K562 (cell line): ENCODE results near the gene FAM53B. TPM values are rescaled to one million over a fixed set of nuclear protein-coding genes. Genes with fewer than 3 reads are reported as not detected.

Source experiments
- CBFA2T3 ChIP-seq: fragments of 450-650 bp; IDR thresholded peaks from 2 replicates; pipeline ENCODE4 v1.6.1; 2017
- ZFX ChIP-seq: sonication (generic); formaldehyde crosslinking; IDR thresholded peaks from 2 replicates; pipeline ENCODE4 v1.8.0; 2022; ENCODE audit warnings: mild to moderate bottlenecking, missing genetic modification reagents, moderate library complexity
- ZNF707 ChIP-seq: fragments of 250-450 bp; sonication (Bioruptor Pico); conservative IDR thresholded peaks from 2 replicates; pipeline ENCODE4 v1.8.0; 2022; ENCODE audit warnings: inconsistent platforms, mild to moderate bottlenecking, moderate library complexity
- polyA plus RNA-seq, 8 experiments: library from polyadenylated mRNA; depleted of rRNA in 4 of 8; stranded (reverse) in 5 of 8; unstranded in 3 of 8; fragments of >200 nt; fragmentation: Nextera tagmentation in 2 of 8; fragmentation: Illumina TruSeq in 1 of 8; extraction: Ambion mirVana in 2 of 8; extraction: Trizol in 1 of 8; gene quantifications; 2 replicates each; pipeline versions ENCODE4 v1.2.1 to v1.2.3, GENCODE V29; 2011 to 2014; ENCODE audit warnings: inconsistent platforms in 1 of 8, missing spikeins in 1 of 8
- total RNA-seq, 7 experiments: library from RNA; depleted of rRNA in 6 of 7; stranded (reverse); fragments of >200 nt in 6 of 7; fragmentation: Illumina TruSeq in 2 of 7; extraction: Trizol in 2 of 7; gene quantifications; 2 replicates each; pipeline versions ENCODE4 v1.2.1 to v1.2.3, GENCODE V29; 2011 to 2021; ENCODE audit warnings: low replicate concordance in 1 of 7
- TF ChIP-seq, protein P1 (sequence below), 2 experiments: fragments of 450-650 bp; IDR thresholded peaks; 2 replicates each; pipeline ENCODE4 v1.6.1; 2018; ENCODE audit warnings: mild to moderate bottlenecking in 2 of 2, low read depth in 1 of 2; ENCODE audit not compliant: partially characterized antibody in 2 of 2

Gene FAM53B
- total and polyA plus RNA-seq, 9 of the 15 experiments (the other 6 are each of a cell fraction or from before 2014, with no cell fraction given) = 0.03 to 16.5 (median 5.0) TPM

DNA sequence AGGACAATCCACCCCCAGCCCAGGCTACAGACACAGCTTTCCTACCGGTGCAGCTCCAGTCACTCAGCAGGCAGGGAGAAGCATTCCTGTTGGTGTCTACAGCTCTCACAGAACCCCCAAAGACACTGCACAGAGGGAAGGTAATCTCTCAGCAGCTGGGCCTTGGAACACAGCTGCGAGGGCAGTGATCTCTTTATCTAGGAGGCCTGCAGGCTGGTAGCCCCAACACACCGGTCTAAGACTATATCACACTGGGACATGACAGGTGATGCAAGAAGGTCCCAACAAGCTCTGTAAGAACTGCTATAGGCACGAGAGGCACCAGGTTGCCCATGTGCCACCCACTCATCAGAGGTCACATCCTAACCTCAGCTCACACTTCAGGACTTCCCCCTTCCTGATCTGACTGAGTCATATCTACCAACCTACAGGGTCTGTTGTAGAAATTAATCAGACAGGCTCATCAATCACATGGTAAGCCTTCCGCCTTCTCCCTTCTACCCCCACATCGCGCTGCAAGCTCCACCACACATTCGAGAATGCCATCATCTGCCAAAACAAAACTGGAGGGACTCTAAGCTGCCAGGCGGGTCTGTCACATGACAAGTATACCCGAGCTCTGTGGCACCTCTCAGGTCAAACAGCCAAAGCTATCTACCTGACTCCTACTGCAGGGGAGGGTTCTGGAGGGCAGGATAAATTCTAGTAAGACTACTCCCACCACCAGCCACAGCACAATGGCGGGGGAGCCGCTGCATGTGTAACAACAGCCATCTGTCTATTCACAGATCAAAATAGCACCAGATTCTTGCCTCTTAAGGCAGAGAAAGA lies 26.1 kb downstream of the FAM53B start (continued):
- TF ChIP-seq, protein P1, sequence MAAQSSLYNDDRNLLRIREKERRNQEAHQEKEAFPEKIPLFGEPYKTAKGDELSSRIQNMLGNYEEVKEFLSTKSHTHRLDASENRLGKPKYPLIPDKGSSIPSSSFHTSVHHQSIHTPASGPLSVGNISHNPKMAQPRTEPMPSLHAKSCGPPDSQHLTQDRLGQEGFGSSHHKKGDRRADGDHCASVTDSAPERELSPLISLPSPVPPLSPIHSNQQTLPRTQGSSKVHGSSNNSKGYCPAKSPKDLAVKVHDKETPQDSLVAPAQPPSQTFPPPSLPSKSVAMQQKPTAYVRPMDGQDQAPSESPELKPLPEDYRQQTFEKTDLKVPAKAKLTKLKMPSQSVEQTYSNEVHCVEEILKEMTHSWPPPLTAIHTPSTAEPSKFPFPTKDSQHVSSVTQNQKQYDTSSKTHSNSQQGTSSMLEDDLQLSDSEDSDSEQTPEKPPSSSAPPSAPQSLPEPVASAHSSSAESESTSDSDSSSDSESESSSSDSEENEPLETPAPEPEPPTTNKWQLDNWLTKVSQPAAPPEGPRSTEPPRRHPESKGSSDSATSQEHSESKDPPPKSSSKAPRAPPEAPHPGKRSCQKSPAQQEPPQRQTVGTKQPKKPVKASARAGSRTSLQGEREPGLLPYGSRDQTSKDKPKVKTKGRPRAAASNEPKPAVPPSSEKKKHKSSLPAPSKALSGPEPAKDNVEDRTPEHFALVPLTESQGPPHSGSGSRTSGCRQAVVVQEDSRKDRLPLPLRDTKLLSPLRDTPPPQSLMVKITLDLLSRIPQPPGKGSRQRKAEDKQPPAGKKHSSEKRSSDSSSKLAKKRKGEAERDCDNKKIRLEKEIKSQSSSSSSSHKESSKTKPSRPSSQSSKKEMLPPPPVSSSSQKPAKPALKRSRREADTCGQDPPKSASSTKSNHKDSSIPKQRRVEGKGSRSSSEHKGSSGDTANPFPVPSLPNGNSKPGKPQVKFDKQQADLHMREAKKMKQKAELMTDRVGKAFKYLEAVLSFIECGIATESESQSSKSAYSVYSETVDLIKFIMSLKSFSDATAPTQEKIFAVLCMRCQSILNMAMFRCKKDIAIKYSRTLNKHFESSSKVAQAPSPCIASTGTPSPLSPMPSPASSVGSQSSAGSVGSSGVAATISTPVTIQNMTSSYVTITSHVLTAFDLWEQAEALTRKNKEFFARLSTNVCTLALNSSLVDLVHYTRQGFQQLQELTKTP (IDR thresholded peaks at IDR 0.05; ENCODE audit: low read depth in 1 of 2, partially characterized antibody in 2 of 2) = peak in 1 of 2 experiments; percentile 72
- TF ChIP-seq ZNF707 (CRISPR knock-in tag) (no peak), ZFX (no peak), CBFA2T3 (peak; percentile 99)
